Esophagus (tissue), 2 donors: Measurements from ENCODE around the gene GALK2. TPM values are rescaled to one million over a fixed set of nuclear protein-coding genes. Genes with fewer than 3 reads are reported as not detected.
A peak's percentile ranks its signal among the peaks of the same experiment; 100 is the strongest.
"Not testable (repeated sequence)": the region's sequence is repeated elsewhere in the genome, so short reads cannot be mapped to it uniquely, and the experiment has no call there.

Experiments
- H3K27ac ChIP-seq, 2 donors: one replicate each; pipeline ENCODE4 v1.5.1; 2013; ENCODE audit warnings: low read depth in 2 of 2, mild to moderate bottlenecking in 2 of 2, inconsistent platforms in 1 of 2, low read length in 1 of 2, moderate library complexity in 1 of 2
- H3K27me3 ChIP-seq, 2 donors: one replicate each; pipeline ENCODE4 v1.6.1; 2013; ENCODE audit warnings: low read length in 2 of 2, control low read depth in 1 of 2, mild to moderate bottlenecking in 1 of 2; ENCODE audit not compliant: insufficient read depth in 2 of 2, control insufficient read depth in 1 of 2
- H3K36me3 ChIP-seq, 2 donors: one replicate each; pipeline ENCODE4 v1.6.1; 2013; ENCODE audit warnings: low read length in 1 of 2; ENCODE audit not compliant: control insufficient read depth in 2 of 2, insufficient read depth in 2 of 2
- H3K4me1 ChIP-seq, 2 donors: one replicate each; pipeline ENCODE4 v1.6.1; 2013; ENCODE audit warnings: low read length in 1 of 2; ENCODE audit not compliant: control insufficient read depth in 2 of 2, insufficient read depth in 2 of 2
- H3K4me3 ChIP-seq, 2 donors: one replicate each; pipeline ENCODE4 v1.5.1; 2013; ENCODE audit warnings: low read length in 2 of 2, mild to moderate bottlenecking in 2 of 2, low read depth in 1 of 2, moderate library complexity in 1 of 2
- H3K9me3 ChIP-seq, 2 donors: one replicate each; pipeline ENCODE4 v1.6.1; 2013; ENCODE audit warnings: mild to moderate bottlenecking in 2 of 2, low read depth in 1 of 2, low read length in 1 of 2, moderate library complexity in 1 of 2; ENCODE audit not compliant: control insufficient read depth in 2 of 2, insufficient read depth in 1 of 2
- WGBS, 2 donors: extraction: QIAGEN DNeasy Blood & Tissue Kit; methylation state at CpG; one replicate each; pipeline ENCODE4 v1.1.7; 2013; 5-methylcytosine and 5-hydroxymethylcytosine counted together
- polyA plus RNA-seq, 2 donors: library from polyadenylated mRNA; stranded (reverse); fragments of 200-250 nt; gene quantifications; one replicate each; pipeline ENCODE4 v1.2.3, GENCODE V29; 2013
- donor health status: healthy with polysubstance abuse.
- donor health status: Bipolar disorder and iron deficiency.

Gene GALK2
- polyA plus RNA-seq, 2 donors, result 5.6 to 12.9 TPM

DNA sequence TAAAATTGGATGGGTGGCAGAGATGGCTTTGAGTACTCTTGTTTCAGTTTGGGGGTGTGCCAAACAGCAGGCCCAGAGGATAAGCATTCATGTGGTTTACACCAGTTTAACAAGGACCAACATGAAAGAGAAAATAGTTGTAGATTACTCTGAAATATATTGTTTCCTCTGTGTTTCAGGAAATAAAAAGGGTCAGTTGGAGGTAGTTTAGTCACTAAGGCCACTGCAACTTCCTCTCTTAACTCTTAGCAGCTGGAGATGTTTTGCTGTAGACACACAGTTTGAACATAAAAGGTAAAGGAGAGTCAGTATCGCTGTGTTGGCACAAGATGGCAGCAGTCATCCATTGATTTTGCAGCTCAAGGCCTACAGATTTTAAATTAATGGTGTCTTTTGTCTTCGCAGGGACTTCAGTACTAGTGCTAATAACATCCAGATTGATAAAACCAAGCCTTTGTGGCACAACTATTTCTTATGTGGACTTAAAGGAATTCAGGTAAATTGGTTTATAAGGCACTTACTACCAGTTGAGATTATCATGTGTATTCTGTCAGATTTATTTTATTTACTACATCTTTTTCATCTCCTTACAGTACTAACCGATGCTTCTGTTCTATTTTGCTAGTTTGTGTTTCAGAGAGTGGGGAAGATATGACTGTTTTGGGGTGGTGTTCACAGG is 65.5 kb downstream of the GALK2 start:
- Histone ChIP-seq H3K36me3 (peaks cover 0 to 3% of the 10 kb centered on the region in 2 donors), H3K9me3 (no peaks in the 10 kb centered on the region), H3K4me1 (no peaks in the 10 kb centered on the region), H3K27me3 (no peaks in the 10 kb centered on the region), H3K4me3 (no peak overlapping the region), H3K27ac (no peak overlapping the region)
- WGBS, 2 donors, result 40 to 41% methylated on average over 3 of the region's 3 CpGs

DNA sequence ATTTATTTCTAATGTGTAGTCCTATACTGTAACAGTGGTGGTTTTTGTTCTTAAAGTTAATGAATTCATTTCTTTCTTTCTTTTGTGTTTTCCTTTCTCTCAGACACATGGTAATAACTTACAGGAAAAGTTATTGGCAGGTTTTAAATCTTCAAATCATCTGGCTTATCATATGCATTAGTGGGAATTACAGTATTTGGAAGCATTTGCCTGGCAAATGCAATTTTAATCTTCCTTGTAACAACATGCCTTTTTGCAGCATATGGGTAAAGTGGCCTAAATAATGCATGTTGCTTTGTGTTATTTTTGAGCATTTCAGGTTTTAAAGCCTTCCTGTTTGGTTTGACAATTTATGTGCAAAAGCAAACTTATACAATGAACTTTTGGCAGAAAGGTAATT is 66.8 kb downstream of the GALK2 start:
- no peak overlapping the region for H3K27ac ChIP-seq

DNA sequence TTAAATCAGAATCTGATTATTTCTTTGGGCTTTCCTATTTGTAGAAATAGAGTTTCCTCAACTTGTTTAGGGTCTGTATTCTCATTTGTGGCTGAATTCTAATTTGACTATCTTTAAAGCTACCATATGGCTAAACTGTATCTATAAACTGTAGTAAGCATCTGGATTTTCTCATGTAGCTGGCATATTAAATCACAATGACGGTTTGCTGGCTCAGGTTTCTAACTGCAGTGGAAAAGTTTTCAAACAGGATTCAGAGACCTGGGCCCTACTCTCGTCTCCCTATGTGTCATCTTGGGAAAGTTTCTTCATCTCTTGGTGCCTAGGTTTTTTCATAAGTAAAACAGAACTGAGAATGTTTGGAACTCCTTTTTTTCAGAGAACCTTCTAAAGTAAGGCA is 68.3 kb downstream of the GALK2 start:
- no peaks in the 10 kb centered on the region for H3K27me3 ChIP-seq
- no peak overlapping the region for H3K4me3 ChIP-seq
- H3K9me3 ChIP-seq, result no peaks in the 10 kb centered on the region
- peaks cover 0 to 3% of the 10 kb centered on the region in 2 donors for H3K36me3 ChIP-seq
- H3K4me1 ChIP-seq, result no peaks in the 10 kb centered on the region
- 48 to 59% methylated on average over 2 of the region's 2 CpGs for WGBS, 2 donors
- no peak overlapping the region for H3K27ac ChIP-seq

More for the DNA sequence above, 66.8 kb downstream of the GALK2 start:
- no peaks in the 10 kb centered on the region for H3K4me1 ChIP-seq
- no peaks in the 10 kb centered on the region for H3K27me3 ChIP-seq
- H3K4me3 ChIP-seq, result no peak overlapping the region
- no peaks in the 10 kb centered on the region for H3K9me3 ChIP-seq
- H3K36me3 ChIP-seq, result peaks cover 0 to 3% of the 10 kb centered on the region in 2 donors

DNA sequence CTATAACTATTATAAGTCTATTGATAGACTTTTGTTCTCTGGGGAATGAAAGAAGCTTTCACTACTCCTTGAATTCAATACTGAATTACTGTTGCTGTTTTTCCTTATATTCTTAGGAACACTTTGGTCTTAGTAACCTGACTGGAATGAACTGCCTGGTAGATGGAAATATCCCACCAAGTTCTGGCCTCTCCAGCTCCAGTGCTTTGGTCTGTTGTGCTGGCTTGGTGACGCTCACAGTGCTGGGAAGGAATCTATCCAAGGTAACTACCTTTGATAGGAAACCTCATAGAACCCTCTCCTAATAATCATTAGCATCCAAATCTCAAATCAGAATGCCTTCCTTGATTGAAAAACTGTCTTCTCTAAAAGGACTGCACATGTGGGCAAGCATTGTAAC is 69.1 kb downstream of the GALK2 start:
- no peak overlapping the region for H3K4me3 ChIP-seq
- 90 to 95% methylated on average over 1 of the region's 1 CpG for WGBS, 2 donors
- peak overlapping the region in 1 of 2 donors; percentile 31 for H3K27ac ChIP-seq

DNA sequence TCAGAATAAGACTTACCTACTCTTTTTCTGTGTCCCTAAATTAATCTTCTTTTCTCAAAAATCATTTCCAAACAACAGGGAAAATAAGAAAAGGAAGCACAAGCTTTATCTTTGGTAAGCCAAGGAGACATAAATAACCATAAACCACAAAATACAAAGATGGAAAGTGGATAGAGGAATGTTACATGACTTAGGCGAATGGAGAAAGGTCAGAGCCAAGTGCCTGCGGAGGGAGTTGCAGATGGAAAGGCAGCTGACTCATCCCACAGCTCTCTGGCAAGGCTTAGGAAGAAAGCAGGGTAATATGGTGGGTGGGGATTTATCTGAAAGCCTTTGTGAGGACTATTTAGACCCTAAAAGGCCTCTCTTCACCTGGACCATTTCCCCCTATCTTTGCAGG is 72.8 kb downstream of the GALK2 start:
- Histone ChIP-seq H3K9me3 (no peaks in the 10 kb centered on the region), H3K4me3 (no peak overlapping the region), H3K27me3 (no peaks in the 10 kb centered on the region), H3K27ac (no peak overlapping the region), H3K36me3 (peaks cover 0 to 3% of the 10 kb centered on the region in 2 donors), H3K4me1 (no peaks in the 10 kb centered on the region)
- WGBS, 2 donors, result 75 to 89% methylated on average over 2 of the region's 2 CpGs

More for the DNA sequence above, 69.1 kb downstream of the GALK2 start:
- Histone ChIP-seq H3K9me3 (no peaks in the 10 kb centered on the region), H3K36me3 (peaks cover 0 to 3% of the 10 kb centered on the region in 2 donors), H3K27me3 (no peaks in the 10 kb centered on the region), H3K4me1 (no peaks in the 10 kb centered on the region)

DNA sequence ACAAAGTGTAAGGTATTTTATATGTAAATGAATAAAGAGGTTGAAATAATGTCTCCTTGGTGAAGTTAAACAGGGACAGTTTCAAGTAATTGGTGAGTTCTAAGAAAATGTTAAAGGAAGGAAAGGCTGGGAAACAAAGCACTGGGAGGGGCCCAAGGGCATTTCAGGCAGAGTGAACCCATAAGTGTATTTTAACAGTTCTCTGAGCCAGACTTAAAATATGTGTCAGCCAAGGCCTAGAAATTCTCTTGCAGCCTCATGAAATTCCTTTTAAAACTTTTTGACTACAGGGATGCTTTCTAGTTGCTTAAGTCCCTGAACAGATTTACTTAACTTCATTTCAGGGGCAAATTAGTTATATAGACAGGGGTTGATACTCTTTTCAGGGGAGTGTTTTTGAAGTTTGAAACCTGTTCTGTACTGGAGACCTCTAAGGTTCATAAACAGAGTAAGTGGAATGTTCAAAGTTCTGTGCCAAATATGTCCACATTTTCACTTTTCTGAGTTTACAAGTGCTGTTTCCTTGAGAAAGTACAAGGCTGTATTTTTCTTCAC is 77.6 kb downstream of the GALK2 start:
- Histone ChIP-seq H3K36me3 (no peaks in the 10 kb centered on the region), H3K9me3 (no peaks in the 10 kb centered on the region), H3K4me1 (no peaks in the 10 kb centered on the region), H3K4me3 (no peak overlapping the region), H3K27me3 (no peaks in the 10 kb centered on the region), H3K27ac (no peak overlapping the region)

DNA sequence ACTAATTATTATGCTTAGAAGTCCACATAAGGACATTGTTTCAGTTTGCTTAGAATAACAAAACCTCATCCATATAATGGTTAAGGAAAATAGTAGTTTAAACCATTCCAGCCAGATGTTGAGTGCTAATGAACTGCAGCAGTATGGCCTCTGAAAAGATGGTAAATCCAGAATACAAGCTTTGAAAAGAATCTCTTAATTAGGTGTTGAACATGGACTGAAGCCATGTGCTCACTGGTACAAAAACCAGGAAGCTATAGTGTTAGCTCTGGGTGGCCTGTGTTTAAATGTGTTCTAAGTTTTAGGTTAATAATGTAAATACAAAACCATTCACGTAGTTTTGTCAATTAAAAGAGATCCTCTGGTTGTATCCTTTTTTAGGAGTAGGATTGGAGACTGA is 78.2 kb downstream of the GALK2 start:
- 83 to 90% methylated on average over 1 of the region's 1 CpG for WGBS, 2 donors
- Histone ChIP-seq H3K9me3 (no peaks in the 10 kb centered on the region), H3K27me3 (no peaks in the 10 kb centered on the region), H3K36me3 (no peaks in the 10 kb centered on the region), H3K4me3 (no peak overlapping the region), H3K4me1 (no peaks in the 10 kb centered on the region), H3K27ac (no peak overlapping the region)

DNA sequence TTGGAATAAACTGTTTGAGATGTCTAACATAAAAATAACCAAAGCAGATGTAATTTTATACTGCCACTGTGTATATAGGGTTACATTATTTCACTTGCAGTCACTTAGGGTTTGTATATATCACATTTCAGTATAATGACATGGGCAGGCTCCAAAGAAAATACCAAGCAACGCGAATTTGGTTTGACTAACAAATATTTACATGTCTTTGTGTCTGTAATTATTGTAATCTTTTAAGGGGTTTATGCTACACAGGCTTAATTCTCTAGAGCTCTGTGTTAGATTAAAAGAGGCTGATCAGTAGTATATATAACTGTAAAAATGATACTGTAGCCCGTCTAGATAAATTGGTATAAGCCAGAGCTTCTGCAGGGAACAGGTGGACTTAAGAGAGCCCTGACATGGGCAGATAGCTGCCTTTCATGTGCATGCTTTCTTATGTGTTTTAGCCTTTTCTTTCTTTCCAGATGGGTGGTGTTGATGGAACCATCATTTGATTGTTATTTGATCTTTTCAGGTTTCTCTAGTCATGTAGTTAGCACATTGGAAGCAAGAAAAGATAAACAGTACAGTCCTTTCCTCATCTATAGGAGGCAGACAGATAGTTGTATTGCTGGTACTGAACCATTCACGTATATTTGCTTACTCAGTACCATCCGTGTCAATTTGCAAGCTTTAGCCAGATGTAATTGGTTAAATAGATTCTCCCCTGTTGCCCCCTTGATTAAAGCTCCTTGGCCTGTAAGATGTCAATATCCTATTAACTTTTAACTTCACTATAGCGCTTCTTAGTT is 86.1 kb downstream of the GALK2 start:
- Histone ChIP-seq H3K4me3 (no peak overlapping the region), H3K4me1 (no peaks in the 10 kb centered on the region), H3K9me3 (no peaks in the 10 kb centered on the region), H3K27me3 (no peaks in the 10 kb centered on the region), H3K36me3 (no peaks in the 10 kb centered on the region), H3K27ac (no peak overlapping the region)
- WGBS, 2 donors, result 70 to 75% methylated on average over 6 of the region's 6 CpGs

DNA sequence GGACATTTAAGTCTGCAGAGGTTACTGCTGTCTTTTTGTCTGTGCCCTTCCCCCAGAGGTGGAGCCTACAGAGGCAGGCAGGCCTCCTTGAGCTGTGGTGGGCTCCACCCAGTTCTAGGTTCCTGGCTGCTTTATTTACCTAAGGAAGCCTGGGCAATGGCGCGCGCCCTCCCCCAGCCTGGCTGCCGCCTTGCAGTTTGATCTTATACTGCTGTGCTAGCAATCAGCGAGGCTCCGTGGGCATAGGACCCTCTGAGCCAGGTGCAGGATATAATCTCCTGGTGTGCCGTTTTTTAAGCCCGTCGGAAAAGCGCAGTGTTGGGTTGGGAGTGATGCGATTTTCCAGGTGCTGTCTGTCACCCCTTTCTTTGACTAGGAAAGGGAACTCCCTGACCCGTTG is 95.1 kb downstream of the GALK2 start:
- not testable (repeated sequence) for H3K27me3 ChIP-seq, H3K27ac ChIP-seq, H3K4me3 ChIP-seq, H3K9me3 ChIP-seq, H3K4me1 ChIP-seq, H3K36me3 ChIP-seq
- 96 to 99% methylated on average over 12 of the region's 12 CpGs for WGBS, 2 donors
